GM12891 (cell line): Measurements from ENCODE around the gene MEPCE.

Experiments used
- POLR2A ChIP-seq: IDR thresholded peaks from 2 replicates; pipeline ENCODE4 v1.6.1; 2011; ENCODE audit warnings: low read depth, low read length, control low read depth
- POLR2AphosphoS5 ChIP-seq: IDR thresholded peaks from 2 replicates; pipeline ENCODE4 v1.6.1; 2011; ENCODE audit warnings: low read depth, low read length, control low read depth
- POU2F2 ChIP-seq: IDR thresholded peaks from 2 replicates; pipeline ENCODE4 v1.6.1; 2011; ENCODE audit warnings: low read depth, mild to moderate bottlenecking, control low read depth, low read length, moderate library complexity
- SPI1 ChIP-seq: IDR thresholded peaks from 2 replicates; pipeline ENCODE4 v1.6.1; 2011; ENCODE audit warnings: low read depth, low read length, control low read depth
- TAF1 ChIP-seq: IDR thresholded peaks from 2 replicates; pipeline ENCODE4 v1.6.1; 2011; ENCODE audit warnings: low read depth, low read length, control low read depth

- TF ChIP-seq POU2F2, result no peak
- TF ChIP-seq SPI1, result no peak
- TF ChIP-seq POLR2A, result no peak
- no peak for TF ChIP-seq TAF1
- TF ChIP-seq POLR2AphosphoS5, result no peak
These were observed 35.2 kb downstream of the MEPCE start for GRCh38 chr7:100464791-100465190.
